Smooth muscle cell (in vitro differentiated cells): Measurements from ENCODE around the gene DRD2. TPM values are rescaled to one million over a fixed set of nuclear protein-coding genes. Genes with fewer than 3 reads are reported as not detected.

Experiments
- DNase-seq: peaks from one replicate; lab custom pipeline; 2025; ENCODE audit not compliant: unreplicated experiment; lab: John Stamatoyannopoulos, UW
- H2AFZ ChIP-seq: fragments of 200-600 bp; sonication (generic); 2 replicates; pipeline ENCODE4 v1.6.0; 2016; ENCODE audit warnings: antibody characterized with exemption, low read depth, mild to moderate bottlenecking
- H3F3A ChIP-seq: fragments of 200-600 bp; sonication (generic); 2 replicates; pipeline ENCODE4 v1.6.0; 2017; ENCODE audit warnings: antibody characterized with exemption, low read depth
- H3K27ac ChIP-seq: fragments of 200-600 bp; sonication (generic); 2 replicates; pipeline ENCODE4 v1.5.1; 2016; ENCODE audit warnings: low read depth, mild to moderate bottlenecking
- H3K27me3 ChIP-seq: fragments of 200-600 bp; sonication (generic); 2 replicates; pipeline ENCODE4 v1.6.1; 2016; ENCODE audit warnings: low read depth, mild to moderate bottlenecking
- H3K36me3 ChIP-seq: fragments of 200-600 bp; sonication (generic); 2 replicates; pipeline ENCODE4 v1.5.1; 2016; ENCODE audit warnings: low read depth
- H3K4me1 ChIP-seq: fragments of 200-600 bp; sonication (generic); 2 replicates; pipeline ENCODE4 v1.5.1; 2016; ENCODE audit warnings: low read depth
- H3K4me2 ChIP-seq: fragments of 200-600 bp; sonication (generic); 2 replicates; pipeline ENCODE4 v1.6.0; 2016; ENCODE audit warnings: mild to moderate bottlenecking
- H3K4me3 ChIP-seq: fragments of 200-600 bp; sonication (generic); 2 replicates; pipeline ENCODE4 v1.5.1; 2016; ENCODE audit warnings: mild to moderate bottlenecking
- H3K79me2 ChIP-seq: fragments of 200-600 bp; sonication (generic); 2 replicates; pipeline ENCODE4 v1.6.0; 2016; ENCODE audit warnings: low read depth, mild to moderate bottlenecking
- H3K9ac ChIP-seq: fragments of 200-600 bp; sonication (generic); 2 replicates; pipeline ENCODE4 v1.6.0; 2016; ENCODE audit warnings: low read depth
- H3K9me3 ChIP-seq: fragments of 200-600 bp; sonication (generic); replicated peaks from 2 replicates; pipeline ENCODE4 v1.5.1; 2016; ENCODE audit warnings: low read depth
- H4K20me1 ChIP-seq: fragments of 200-600 bp; sonication (generic); 2 replicates; pipeline ENCODE4 v1.6.0; 2016; ENCODE audit warnings: low read depth
- WGBS: methylation state at CpG from one replicate; pipeline ENCODE4 v1.1.7; 2016; ENCODE audit warnings: low lambda C conversion rate; 5-methylcytosine and 5-hydroxymethylcytosine counted together
- polyA plus RNA-seq: library from polyadenylated mRNA; unstranded; fragments of >200 nt; fragmentation: Nextera tagmentation; extraction: Ambion mirVana; gene quantifications from 2 replicates; pipeline ENCODE4 v1.2.1, GENCODE V29; 2016
- total RNA-seq: library from RNA; depleted of rRNA; stranded (reverse); fragments of >200 nt; gene quantifications from 2 replicates; pipeline ENCODE4 v1.2.3, GENCODE V29; 2014
- TF ChIP-seq, protein P1 (sequence below): fragments of 200-600 bp; sonication (generic); IDR thresholded peaks from 2 replicates; pipeline ENCODE4 v1.5.1; 2017; ENCODE audit warnings: borderline replicate concordance, mild to moderate bottlenecking, antibody characterized with exemption; ENCODE audit not compliant: insufficient read depth, poor library complexity, severe bottlenecking

DRD2 gene
- total and polyA plus RNA-seq, 2 experiments from 2014 or later: 0.57 to 0.72 TPM

DNA sequence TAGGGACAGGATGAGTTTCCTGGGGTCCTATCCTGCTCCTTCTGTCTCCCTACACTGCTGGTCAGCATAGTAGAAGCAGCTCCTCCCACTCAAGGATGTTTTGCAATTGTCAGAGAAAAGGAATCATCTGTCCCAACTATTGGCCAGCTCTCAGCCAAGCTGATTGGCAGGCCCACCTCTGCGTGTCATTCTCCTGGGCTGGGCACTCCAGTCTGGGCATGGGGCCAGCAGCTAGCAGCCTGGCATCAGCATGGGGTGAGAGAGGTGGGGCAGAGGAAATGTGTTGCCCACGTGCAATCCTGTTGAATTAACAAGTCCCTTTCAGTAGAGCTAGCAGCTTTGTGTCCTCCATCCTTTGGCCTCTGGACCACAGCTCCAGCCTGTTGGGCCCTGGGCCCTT lies 73.5 kb downstream of the DRD2 start:
- H3K4me1 ChIP-seq: no peaks in the 10 kb centered on the region
- H3K79me2 ChIP-seq: no peaks in the 10 kb centered on the region
- TF ChIP-seq, protein P1, sequence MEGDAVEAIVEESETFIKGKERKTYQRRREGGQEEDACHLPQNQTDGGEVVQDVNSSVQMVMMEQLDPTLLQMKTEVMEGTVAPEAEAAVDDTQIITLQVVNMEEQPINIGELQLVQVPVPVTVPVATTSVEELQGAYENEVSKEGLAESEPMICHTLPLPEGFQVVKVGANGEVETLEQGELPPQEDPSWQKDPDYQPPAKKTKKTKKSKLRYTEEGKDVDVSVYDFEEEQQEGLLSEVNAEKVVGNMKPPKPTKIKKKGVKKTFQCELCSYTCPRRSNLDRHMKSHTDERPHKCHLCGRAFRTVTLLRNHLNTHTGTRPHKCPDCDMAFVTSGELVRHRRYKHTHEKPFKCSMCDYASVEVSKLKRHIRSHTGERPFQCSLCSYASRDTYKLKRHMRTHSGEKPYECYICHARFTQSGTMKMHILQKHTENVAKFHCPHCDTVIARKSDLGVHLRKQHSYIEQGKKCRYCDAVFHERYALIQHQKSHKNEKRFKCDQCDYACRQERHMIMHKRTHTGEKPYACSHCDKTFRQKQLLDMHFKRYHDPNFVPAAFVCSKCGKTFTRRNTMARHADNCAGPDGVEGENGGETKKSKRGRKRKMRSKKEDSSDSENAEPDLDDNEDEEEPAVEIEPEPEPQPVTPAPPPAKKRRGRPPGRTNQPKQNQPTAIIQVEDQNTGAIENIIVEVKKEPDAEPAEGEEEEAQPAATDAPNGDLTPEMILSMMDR: no peak
- H3K27me3 ChIP-seq: peaks cover 36% of the 10 kb centered on the region
- no peak overlapping the region for H3K27ac ChIP-seq
- no peak overlapping the region for H3K4me2 ChIP-seq
- no peak for DNase-seq
- no peak overlapping the region for H3K4me3 ChIP-seq
- no peaks in the 10 kb centered on the region for H3K36me3 ChIP-seq
- no peaks in the 10 kb centered on the region for H3K9me3 ChIP-seq
- WGBS: 91% methylated on average over 2 of the region's 2 CpGs
- H4K20me1 ChIP-seq: no peaks in the 10 kb centered on the region
- H3K9ac ChIP-seq: no peak overlapping the region
- no peak overlapping the region for H2AFZ ChIP-seq
- H3F3A ChIP-seq: no peaks in the 10 kb centered on the region

DNA sequence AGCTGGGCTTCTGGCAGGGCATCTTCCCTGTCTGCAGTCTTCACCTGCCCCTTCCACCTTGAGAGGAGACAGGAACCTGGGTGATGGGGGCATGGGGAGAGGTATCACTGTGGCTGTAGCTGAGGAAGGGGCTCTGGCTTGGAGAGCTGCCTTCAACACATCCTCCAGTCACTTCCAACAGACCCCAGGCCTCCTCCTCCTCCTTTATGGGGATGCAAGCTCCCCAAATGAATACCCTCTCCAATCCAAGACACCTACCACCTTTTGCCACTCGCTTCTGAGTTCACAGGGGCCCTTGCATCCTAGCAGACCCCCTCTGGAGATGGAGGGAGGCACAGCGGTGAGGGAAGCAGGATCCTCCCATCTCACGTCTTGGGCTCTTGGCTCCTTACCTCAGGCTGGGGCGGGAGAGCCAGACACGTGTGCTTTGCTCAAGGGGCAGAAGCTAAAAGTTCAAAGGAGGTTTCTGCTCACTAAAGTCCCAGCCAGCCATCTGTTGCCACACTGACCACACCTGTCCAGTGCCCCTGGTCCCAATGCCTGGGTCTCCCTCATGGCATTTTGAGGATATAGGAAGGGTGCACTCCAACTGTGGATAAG lies 74.5 kb downstream of the DRD2 start:
- no peaks in the 10 kb centered on the region for H3K36me3 ChIP-seq
- H3K4me2 ChIP-seq: no peak overlapping the region
- no peak overlapping the region for H3K4me3 ChIP-seq
- H3K9me3 ChIP-seq: no peaks in the 10 kb centered on the region
- no peak overlapping the region for H3K9ac ChIP-seq
- H3K27ac ChIP-seq: no peak overlapping the region
- no peaks in the 10 kb centered on the region for H4K20me1 ChIP-seq
- no peak for DNase-seq
- WGBS: 74% methylated on average over 5 of the region's 5 CpGs
- H3K4me1 ChIP-seq: no peaks in the 10 kb centered on the region
- no peaks in the 10 kb centered on the region for H3F3A ChIP-seq
- H2AFZ ChIP-seq: no peak overlapping the region
- no peaks in the 10 kb centered on the region for H3K79me2 ChIP-seq
- TF ChIP-seq, protein P1: no peak
- peaks cover 36% of the 10 kb centered on the region for H3K27me3 ChIP-seq

- H3K36me3 ChIP-seq: no peaks in the 10 kb centered on the region
- H3K4me2 ChIP-seq: no peak overlapping the region
- H3K9me3 ChIP-seq: no peaks in the 10 kb centered on the region
- TF ChIP-seq, protein P1: no peak
- H3K27ac ChIP-seq: no peak overlapping the region
- H2AFZ ChIP-seq: no peak overlapping the region
- H3K79me2 ChIP-seq: no peaks in the 10 kb centered on the region
- H3K27me3 ChIP-seq: peaks cover 33% of the 10 kb centered on the region
- 93% methylated on average over 24 of the region's 24 CpGs for WGBS
- no peak overlapping the region for H3K4me3 ChIP-seq
- no peaks in the 10 kb centered on the region for H3K4me1 ChIP-seq
- H3F3A ChIP-seq: no peaks in the 10 kb centered on the region
- H3K9ac ChIP-seq: no peak overlapping the region
- DNase-seq: no peak
- H4K20me1 ChIP-seq: no peaks in the 10 kb centered on the region
These were observed 76.3 kb downstream of the DRD2 start for GRCh38 chr11:113398669-113399430.
